ENCODE results near the gene PWWP2B. TPM values are rescaled to one million over a fixed set of nuclear protein-coding genes. Genes with fewer than 3 reads are reported as not detected.

Gene PWWP2B
- total and polyA plus RNA-seq, 10 donors, result 22.5 to 50.0 (median 28.0) TPM

DNA sequence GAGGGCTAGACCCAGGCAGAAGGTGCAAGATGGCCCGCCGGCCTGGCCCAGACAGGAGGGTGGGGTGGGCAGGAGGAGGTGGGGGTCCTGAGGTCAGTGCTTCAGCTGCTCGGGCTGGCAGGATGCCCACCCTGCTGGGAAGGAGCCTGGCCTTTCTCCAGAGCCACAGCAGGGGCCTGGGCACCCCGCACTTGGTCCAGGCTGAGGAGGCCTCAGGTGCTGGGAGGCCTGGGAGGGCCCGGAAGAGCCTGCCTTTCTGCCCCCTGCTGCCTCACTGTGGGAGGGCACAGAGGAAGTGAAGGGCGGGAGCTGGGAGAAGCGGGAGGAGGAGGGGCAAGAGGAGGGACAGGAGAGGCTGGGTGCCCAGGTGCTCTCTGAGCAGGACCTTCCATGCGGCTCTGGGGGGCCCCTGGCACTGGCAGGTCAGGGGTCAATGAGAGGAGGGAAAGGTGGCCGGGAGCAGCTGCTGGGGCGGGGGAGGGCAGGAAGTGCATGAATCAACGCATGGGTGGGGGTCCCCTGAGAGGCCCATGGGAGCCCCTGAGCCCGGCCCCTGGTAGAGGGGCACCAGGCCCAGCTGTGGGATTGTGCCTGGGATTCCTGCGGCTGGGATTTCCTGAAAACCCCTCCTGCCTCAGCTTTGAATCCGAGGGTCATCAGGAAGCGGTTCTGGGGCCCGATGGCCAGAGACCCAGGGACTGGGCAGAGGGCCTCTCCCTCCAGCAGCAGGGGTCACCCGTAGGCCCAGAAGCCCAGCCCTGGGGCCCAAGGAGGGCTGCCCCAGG is 49.9 kb downstream of the PWWP2B start:
- Histone ChIP-seq H3K27me3 (replicated peaks in 1 of 7) (no peaks in the 10 kb centered on the region), H3K4me3 (peak overlapping the region in 4 of 8 donors; percentile 0 to 46 (median 12)), H3K9me3 (no peaks in the 10 kb centered on the region), H3K36me3 (no peaks in the 10 kb centered on the region), H3K4me1 (peaks cover 29 to 89% (median 66%) of the 10 kb centered on the region in 6 donors), H3K27ac (peak overlapping the region; percentile 58 to 95 (median 88))
- 14 to 21% (median 16%) methylated on average over 9 to 17 of the region's 17 CpGs for WGBS, 5 donors
- DNase-seq, result peak; percentile 94
- intact Hi-C loops (cut with DNase I; ENCODE audit: low total_unique reads), result no loop called here
- TF ChIP-seq POLR2A (IDR thresholded peaks at IDR 0.05), result no peak
- TF ChIP-seq, protein P1, sequence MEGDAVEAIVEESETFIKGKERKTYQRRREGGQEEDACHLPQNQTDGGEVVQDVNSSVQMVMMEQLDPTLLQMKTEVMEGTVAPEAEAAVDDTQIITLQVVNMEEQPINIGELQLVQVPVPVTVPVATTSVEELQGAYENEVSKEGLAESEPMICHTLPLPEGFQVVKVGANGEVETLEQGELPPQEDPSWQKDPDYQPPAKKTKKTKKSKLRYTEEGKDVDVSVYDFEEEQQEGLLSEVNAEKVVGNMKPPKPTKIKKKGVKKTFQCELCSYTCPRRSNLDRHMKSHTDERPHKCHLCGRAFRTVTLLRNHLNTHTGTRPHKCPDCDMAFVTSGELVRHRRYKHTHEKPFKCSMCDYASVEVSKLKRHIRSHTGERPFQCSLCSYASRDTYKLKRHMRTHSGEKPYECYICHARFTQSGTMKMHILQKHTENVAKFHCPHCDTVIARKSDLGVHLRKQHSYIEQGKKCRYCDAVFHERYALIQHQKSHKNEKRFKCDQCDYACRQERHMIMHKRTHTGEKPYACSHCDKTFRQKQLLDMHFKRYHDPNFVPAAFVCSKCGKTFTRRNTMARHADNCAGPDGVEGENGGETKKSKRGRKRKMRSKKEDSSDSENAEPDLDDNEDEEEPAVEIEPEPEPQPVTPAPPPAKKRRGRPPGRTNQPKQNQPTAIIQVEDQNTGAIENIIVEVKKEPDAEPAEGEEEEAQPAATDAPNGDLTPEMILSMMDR (IDR thresholded peaks at IDR 0.05 in 8 of 11, conservative IDR thresholded peaks at IDR 0.05 in 3 of 11), result peak; percentile 53 to 92 (median 87)
- peak; percentile 77 to 86 (median 80) for TF ChIP-seq POLR2AphosphoS5 (IDR thresholded peaks at IDR 0.05)

DNA sequence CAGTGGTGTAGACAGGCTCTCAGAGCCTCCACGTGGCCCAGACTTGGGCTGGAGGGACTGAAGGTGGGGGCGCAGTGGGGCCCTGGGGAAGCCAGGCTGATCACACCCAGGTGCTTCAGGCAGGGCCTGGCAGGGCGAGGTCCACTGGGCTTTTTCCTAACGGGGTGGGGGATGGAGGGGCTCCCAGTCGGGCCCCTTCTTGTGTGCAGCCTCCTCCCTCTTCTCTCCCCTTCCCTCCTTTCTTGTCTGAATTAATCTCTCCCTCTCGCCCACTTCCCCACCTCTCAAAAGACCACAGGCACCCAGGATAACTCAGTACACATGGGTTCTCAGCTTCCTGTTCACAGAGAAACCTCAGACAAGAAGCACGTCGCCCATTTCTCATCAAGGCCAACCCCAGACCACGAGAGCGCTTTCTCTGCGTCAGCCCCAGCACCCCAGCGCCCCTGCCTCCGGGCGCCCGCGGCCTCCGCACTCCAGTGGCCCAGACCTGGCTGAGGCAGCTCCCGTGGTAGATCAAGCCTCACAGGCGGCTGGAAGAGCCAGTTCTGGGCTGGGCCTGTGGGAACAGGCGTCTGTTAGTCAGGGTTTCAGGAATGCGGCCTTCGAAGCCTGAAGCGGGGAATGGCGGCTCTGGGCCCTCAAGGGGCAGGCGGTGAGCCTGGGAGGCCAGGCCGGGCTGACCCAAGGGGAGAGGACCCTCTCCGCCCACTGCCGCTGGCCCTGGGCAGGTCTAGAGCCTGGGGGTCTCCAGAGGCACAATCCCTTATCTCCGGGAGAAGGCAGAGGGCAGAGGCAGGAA is 50.6 kb downstream of the PWWP2B start:
- H3K4me3 ChIP-seq, result peak overlapping the region in 4 of 8 donors; percentile 0 to 46 (median 12)
- H3K27ac ChIP-seq, result peak overlapping the region; percentile 58 to 95 (median 88)
- peaks cover 37 to 89% (median 71%) of the 10 kb centered on the region in 6 donors for H3K4me1 ChIP-seq
- intact Hi-C loops (cut with DNase I; ENCODE audit: low total_unique reads), result no loop called here
- 31 to 58% (median 45%) methylated on average over 24 to 29 of the region's 29 CpGs for WGBS, 5 donors
- DNase-seq, result peak; percentile 92
- H3K9me3 ChIP-seq, result no peaks in the 10 kb centered on the region
- H3K27me3 ChIP-seq (replicated peaks in 1 of 7), result no peaks in the 10 kb centered on the region
- no peaks in the 10 kb centered on the region for H3K36me3 ChIP-seq
- TF ChIP-seq, protein P1 (IDR thresholded peaks at IDR 0.05 in 8 of 11, conservative IDR thresholded peaks at IDR 0.05 in 3 of 11), result no peak
- TF ChIP-seq POLR2AphosphoS5 (IDR thresholded peaks at IDR 0.05) (peak; percentile 50 to 79 (median 77)), POLR2A (IDR thresholded peaks at IDR 0.05) (no peak)

DNA sequence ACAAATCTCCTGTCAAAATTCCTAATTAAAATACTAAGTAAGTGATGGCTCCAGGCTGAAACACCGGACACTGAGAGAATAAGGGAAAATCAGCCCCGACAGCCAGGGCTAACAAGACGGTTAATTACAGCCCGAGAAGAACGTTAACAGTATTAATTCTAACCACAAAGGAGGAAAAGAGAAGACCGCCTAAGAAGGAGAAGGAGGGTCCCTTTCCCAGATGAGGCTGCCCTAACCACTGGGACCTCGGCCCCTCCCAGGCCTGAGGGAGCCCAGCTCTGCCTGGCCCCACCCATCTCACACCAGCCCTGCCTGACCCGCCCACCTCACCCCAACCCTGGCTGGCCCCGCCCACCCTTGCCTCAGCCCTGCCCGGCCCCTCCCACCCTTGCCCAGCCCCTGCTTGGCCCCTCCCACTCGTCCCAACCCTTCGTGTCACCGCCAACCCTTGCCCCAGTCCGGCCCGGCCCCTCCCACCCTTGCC is 51.3 kb downstream of the PWWP2B start:
- no peaks in the 10 kb centered on the region for H3K9me3 ChIP-seq
- WGBS, 5 donors, result 25 to 39% (median 31%) methylated on average over 8 to 15 of the region's 15 CpGs
- H3K27ac ChIP-seq, result peak overlapping the region; percentile 58 to 95 (median 88)
- no peaks in the 10 kb centered on the region for H3K27me3 ChIP-seq (replicated peaks in 1 of 7)
- intact Hi-C loops (cut with DNase I; ENCODE audit: low total_unique reads), result no loop called here
- peak overlapping the region in 1 of 8 donors; percentile 46 for H3K4me3 ChIP-seq
- peak; percentile 92 for DNase-seq
- TF ChIP-seq POLR2AphosphoS5 (IDR thresholded peaks at IDR 0.05) (peak in 2 of 3 donors; percentile 4 to 15), POLR2A (IDR thresholded peaks at IDR 0.05) (no peak)
- TF ChIP-seq, protein P1 (IDR thresholded peaks at IDR 0.05 in 8 of 11, conservative IDR thresholded peaks at IDR 0.05 in 3 of 11), result no peak
- no peaks in the 10 kb centered on the region for H3K36me3 ChIP-seq
- H3K4me1 ChIP-seq, result peaks cover 37 to 89% (median 71%) of the 10 kb centered on the region in 6 donors
